COR-L47 (cell line): ENCODE data around the gene KLKB1.
"Not testable (repeated sequence)": the region's sequence is repeated elsewhere in the genome, so short reads cannot be mapped to it uniquely, and the experiment has no call there.

ENCODE experiments used
- DNase-seq: peaks from one replicate; lab custom pipeline; 2025; lab: John Stamatoyannopoulos, UW

The KLKB1 gene

GRCh38 chr4:186265250-186265649 is 37.9 kb downstream of the KLKB1 start:
- DNase-seq, result not testable (repeated sequence)

GRCh38 chr4:186265683-186266652 is 38.7 kb downstream of the KLKB1 start, which contains the start of gene F11:
Gene F11, plus strand, starts transcription at chr4:186266189. Its CDS starts 948 bp downstream, at chr4:186267137.
- no peak for DNase-seq

GRCh38 chr4:186266729-186267456 is 39.6 kb downstream of the KLKB1 start:
- no peak for DNase-seq

GRCh38 chr4:186271081-186271678 is 43.9 kb downstream of the KLKB1 start:
- no peak for DNase-seq

- DNase-seq, result no peak
Measured at GRCh38 chr4:186272699-186273391, 45.5 kb downstream of the KLKB1 start.

- not testable (repeated sequence) for DNase-seq
Measured at GRCh38 chr4:186273392-186273789, 46.1 kb downstream of the KLKB1 start.

GRCh38 chr4:186283311-186283710 is 56.0 kb downstream of the KLKB1 start:
- DNase-seq, result no peak

GRCh38 chr4:186285147-186285546 is 57.8 kb downstream of the KLKB1 start:
- no peak for DNase-seq

- DNase-seq, result no peak
Measured at GRCh38 chr4:186286581-186286980, 59.3 kb downstream of the KLKB1 start.

- no peak for DNase-seq
Measured at GRCh38 chr4:186291256-186291890, 64.1 kb downstream of the KLKB1 start.

GRCh38 chr4:186294160-186294559 is 66.9 kb downstream of the KLKB1 start:
- DNase-seq, result no peak

GRCh38 chr4:186296481-186296880 is 69.2 kb downstream of the KLKB1 start:
- DNase-seq, result no peak

GRCh38 chr4:186297013-186297645 is 69.8 kb downstream of the KLKB1 start:
- peak; percentile 3 for DNase-seq

GRCh38 chr4:186298031-186298647 is 70.8 kb downstream of the KLKB1 start:
- DNase-seq, result no peak

- no peak for DNase-seq
Measured at GRCh38 chr4:186299291-186299690, 72.0 kb downstream of the KLKB1 start.

GRCh38 chr4:186300659-186301390 is 73.5 kb downstream of the KLKB1 start:
- DNase-seq, result no peak

- DNase-seq, result no peak
Measured at GRCh38 chr4:186304216-186304615, 76.9 kb downstream of the KLKB1 start.

- DNase-seq, result no peak
Measured at GRCh38 chr4:186304866-186305505, 77.7 kb downstream of the KLKB1 start.

GRCh38 chr4:186307497-186307896 is 80.2 kb downstream of the KLKB1 start:
- no peak for DNase-seq
